ENCODE measurements around the gene MKNK1.

DNA sequence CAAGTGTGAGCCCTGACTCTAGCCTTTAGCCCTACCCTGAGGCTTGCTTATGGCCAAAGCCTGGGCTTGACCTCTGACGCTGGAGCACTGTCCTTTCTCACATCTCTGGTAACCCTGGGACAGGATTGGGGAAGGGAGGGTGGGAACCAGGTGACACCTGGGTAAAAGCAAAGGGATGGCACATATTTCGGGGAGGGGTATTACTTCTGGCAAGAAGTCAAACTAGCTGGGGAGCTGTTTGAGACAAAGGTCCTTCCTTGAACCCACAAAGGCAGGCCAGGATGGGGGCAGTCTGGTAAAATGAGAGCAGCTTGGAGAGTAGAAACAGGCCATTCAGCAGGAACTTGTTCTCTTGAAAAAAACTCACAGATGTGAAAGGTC lies 10.5 kb upstream of the MKNK1 start:
- TF ChIP-seq, protein P1, sequence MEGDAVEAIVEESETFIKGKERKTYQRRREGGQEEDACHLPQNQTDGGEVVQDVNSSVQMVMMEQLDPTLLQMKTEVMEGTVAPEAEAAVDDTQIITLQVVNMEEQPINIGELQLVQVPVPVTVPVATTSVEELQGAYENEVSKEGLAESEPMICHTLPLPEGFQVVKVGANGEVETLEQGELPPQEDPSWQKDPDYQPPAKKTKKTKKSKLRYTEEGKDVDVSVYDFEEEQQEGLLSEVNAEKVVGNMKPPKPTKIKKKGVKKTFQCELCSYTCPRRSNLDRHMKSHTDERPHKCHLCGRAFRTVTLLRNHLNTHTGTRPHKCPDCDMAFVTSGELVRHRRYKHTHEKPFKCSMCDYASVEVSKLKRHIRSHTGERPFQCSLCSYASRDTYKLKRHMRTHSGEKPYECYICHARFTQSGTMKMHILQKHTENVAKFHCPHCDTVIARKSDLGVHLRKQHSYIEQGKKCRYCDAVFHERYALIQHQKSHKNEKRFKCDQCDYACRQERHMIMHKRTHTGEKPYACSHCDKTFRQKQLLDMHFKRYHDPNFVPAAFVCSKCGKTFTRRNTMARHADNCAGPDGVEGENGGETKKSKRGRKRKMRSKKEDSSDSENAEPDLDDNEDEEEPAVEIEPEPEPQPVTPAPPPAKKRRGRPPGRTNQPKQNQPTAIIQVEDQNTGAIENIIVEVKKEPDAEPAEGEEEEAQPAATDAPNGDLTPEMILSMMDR (IDR thresholded peaks at IDR 0.05): no peak
- TF ChIP-seq, protein P2, sequence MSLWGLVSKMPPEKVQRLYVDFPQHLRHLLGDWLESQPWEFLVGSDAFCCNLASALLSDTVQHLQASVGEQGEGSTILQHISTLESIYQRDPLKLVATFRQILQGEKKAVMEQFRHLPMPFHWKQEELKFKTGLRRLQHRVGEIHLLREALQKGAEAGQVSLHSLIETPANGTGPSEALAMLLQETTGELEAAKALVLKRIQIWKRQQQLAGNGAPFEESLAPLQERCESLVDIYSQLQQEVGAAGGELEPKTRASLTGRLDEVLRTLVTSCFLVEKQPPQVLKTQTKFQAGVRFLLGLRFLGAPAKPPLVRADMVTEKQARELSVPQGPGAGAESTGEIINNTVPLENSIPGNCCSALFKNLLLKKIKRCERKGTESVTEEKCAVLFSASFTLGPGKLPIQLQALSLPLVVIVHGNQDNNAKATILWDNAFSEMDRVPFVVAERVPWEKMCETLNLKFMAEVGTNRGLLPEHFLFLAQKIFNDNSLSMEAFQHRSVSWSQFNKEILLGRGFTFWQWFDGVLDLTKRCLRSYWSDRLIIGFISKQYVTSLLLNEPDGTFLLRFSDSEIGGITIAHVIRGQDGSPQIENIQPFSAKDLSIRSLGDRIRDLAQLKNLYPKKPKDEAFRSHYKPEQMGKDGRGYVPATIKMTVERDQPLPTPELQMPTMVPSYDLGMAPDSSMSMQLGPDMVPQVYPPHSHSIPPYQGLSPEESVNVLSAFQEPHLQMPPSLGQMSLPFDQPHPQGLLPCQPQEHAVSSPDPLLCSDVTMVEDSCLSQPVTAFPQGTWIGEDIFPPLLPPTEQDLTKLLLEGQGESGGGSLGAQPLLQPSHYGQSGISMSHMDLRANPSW (CRISPR knock-in tag; conservative IDR thresholded peaks at IDR 0.05; ENCODE audit: low read depth): no peak
- TF ChIP-seq, protein P3, sequence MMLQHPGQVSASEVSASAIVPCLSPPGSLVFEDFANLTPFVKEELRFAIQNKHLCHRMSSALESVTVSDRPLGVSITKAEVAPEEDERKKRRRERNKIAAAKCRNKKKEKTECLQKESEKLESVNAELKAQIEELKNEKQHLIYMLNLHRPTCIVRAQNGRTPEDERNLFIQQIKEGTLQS (CRISPR knock-in tag; conservative IDR thresholded peaks at IDR 0.05): no peak
- TF ChIP-seq ZNF232 (CRISPR knock-in tag; IDR thresholded peaks at IDR 0.05) (no peak), TEAD4 (CRISPR knock-in tag; IDR thresholded peaks at IDR 0.05) (no peak), NFYB (CRISPR knock-in tag; conservative IDR thresholded peaks at IDR 0.05; ENCODE audit: low read depth) (no peak), NR2C2 (CRISPR knock-in tag; IDR thresholded peaks at IDR 0.05) (no peak), MYBL2 (CRISPR knock-in tag; IDR thresholded peaks at IDR 0.05) (no peak)
